Motor neuron (in vitro differentiated cells): ENCODE measurements around the gene LTF. TPM values are rescaled to one million over a fixed set of nuclear protein-coding genes. Genes with fewer than 3 reads are reported as not detected.

ENCODE experiments used
- ATAC-seq, 8 experiments: fragments of 200-7000 bp; cut with Tn5 transposase; replicated peaks in 6 of 8; 2 replicates each; pipeline ENCODE4 v1.8.0; 2021; ENCODE audit warnings: mild to moderate bottlenecking in 8 of 8, moderate library complexity in 8 of 8
- H3K27ac ChIP-seq, 2 donors: fragments of 250-450 bp; sonication (Bioruptor Pico); 2 replicates each; pipeline ENCODE4 v1.9.0; 2021; ENCODE audit warnings: antibody characterized with exemption in 2 of 2, mild to moderate bottlenecking in 2 of 2, moderate library complexity in 1 of 2
- H3K4me1 ChIP-seq, 2 donors: fragments of 250-450 bp; sonication (Bioruptor Pico); replicated peaks in 1 of 2; 2 replicates each; pipeline ENCODE4 v1.6.1; 2021; ENCODE audit warnings: antibody characterized with exemption in 2 of 2, mild to moderate bottlenecking in 2 of 2, moderate library complexity in 1 of 2
- H3K4me3 ChIP-seq, 5 donors: fragments of 250-450 bp; sonication (Bioruptor Pico); 2 replicates each; pipeline ENCODE4 v1.9.0; 2021; ENCODE audit warnings: antibody characterized with exemption in 5 of 5, mild to moderate bottlenecking in 5 of 5, moderate library complexity in 4 of 5
- WGBS, 10 experiments: fragments of 450-650 bp; shearing (Covaris generic); methylation state at CpG; one replicate each; pipeline ENCODE4 v1.0.0; 2022; 5-methylcytosine and 5-hydroxymethylcytosine counted together
- in situ Hi-C, 9 experiments: fragments of 400-800 bp; cut with MboI; loops; one replicate each; pipeline ENCODE4 v1.15.0; 2021; ENCODE audit warnings: low sequenced_read_pairs in 9 of 9, low pct_unique_long_range_greater_than_20kb in 2 of 9; ENCODE audit not compliant: unreplicated experiment in 9 of 9
- total RNA-seq, 8 experiments: library from RNA; unstranded; fragments of 300-600 nt; gene quantifications; 2 replicates each; pipeline versions ENCODE4 v1.2.3 to v1.2.4, GENCODE V29; 2022

Gene LTF
- total RNA-seq, 8 experiments from 2014 or later = 0.04 to 8.1 (median 1.5) TPM; not detected in 2

- WGBS, 10 experiments = 39 to 100% (median 52%) methylated on average over 1 to 2 of the region's 3 CpGs; no CpG with 5 or more reads in 6 of the 10 experiments
- in situ Hi-C loops = no loop called here
- peak in 2 of 8 experiments; percentile 46 to 51 for ATAC-seq
- Histone ChIP-seq H3K4me3 (no peak overlapping the region), H3K27ac (no peak overlapping the region), H3K4me1 (no peaks in the 10 kb centered on the region)
Observed at GRCh38 chr3:46462511-46462910, 2.2 kb downstream of the LTF start.

- H3K4me1 ChIP-seq = no peaks in the 10 kb centered on the region
- no peak overlapping the region for H3K4me3 ChIP-seq
- in situ Hi-C loops = no loop called here
- no peak overlapping the region for H3K27ac ChIP-seq
- 0 to 100% (median 58%) methylated on average over 1 to 3 of the region's 3 CpGs; no CpG with 5 or more reads in 4 of the 10 experiments for WGBS, 10 experiments
- peak in 3 of 8 experiments; percentile 16 to 65 (median 17) for ATAC-seq
Observed at GRCh38 chr3:46462111-46462510, 2.6 kb downstream of the LTF start.

GRCh38 chr3:46460051-46460450 is 4.7 kb downstream of the LTF start:
- WGBS, 10 experiments = 0 to 71% (median 46%) methylated on average over 1 to 3 of the region's 3 CpGs; no CpG with 5 or more reads in 2 of the 10 experiments
- in situ Hi-C loops = no loop called here
- H3K27ac ChIP-seq = no peak overlapping the region
- ATAC-seq = no peak
- H3K4me1 ChIP-seq = no peaks in the 10 kb centered on the region
- H3K4me3 ChIP-seq = no peak overlapping the region

- H3K4me1 ChIP-seq = no peaks in the 10 kb centered on the region
- H3K4me3 ChIP-seq = no peak overlapping the region
- WGBS, 10 experiments = 80 to 92% (median 83%) methylated on average over 1 to 9 of the region's 14 CpGs; no CpG with 5 or more reads in 5 of the 10 experiments
- H3K27ac ChIP-seq = no peak overlapping the region
- no peak for ATAC-seq
- in situ Hi-C loops = no loop called here
Observed at GRCh38 chr3:46456118-46456517, 8.6 kb downstream of the LTF start.

DNA sequence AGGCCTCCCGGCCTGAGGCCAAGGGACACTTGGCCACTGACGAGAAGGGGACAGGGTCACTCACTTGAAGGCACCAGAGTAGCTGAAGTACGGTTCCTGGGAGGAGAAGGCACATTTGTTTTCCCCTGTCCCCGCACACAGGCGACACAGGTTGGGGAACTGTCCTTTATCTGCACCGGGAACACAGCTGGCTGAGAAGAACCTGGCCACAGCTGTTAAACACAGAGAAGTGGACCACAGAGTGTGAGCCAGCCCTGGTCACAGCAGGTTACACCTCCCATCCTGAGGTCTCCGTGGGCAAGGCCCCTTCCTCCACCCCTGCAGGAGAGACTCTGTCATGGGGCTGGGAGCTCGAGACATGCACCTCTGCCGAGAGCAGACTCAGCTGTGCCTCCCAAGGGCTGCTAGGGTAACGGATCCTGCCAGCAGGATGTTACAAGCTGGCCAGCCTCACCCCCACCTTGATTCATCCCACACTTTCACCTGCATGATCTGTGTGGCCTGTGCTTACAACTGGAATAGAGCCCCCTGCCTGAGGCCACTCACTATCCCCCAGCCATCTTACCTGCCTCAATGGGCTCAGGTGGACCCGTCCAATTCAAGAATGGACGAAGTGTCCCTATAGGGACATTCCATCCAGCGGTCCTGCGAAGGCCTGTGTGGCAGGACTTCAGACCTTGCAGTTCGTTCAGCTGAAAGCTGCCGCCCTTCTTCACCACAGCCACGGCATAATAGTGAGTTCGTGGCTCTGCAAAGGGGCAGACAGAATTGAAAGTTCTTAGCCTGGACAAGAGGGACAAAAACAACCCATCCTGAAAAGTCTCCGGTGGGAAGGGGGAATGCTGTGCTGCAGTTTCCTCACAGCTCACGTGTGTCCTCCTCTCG is 9.2 kb downstream of the LTF start:
- in situ Hi-C loops = no loop called here
- H3K4me1 ChIP-seq = no peaks in the 10 kb centered on the region
- no peak for ATAC-seq
- no peak overlapping the region for H3K4me3 ChIP-seq
- no peak overlapping the region for H3K27ac ChIP-seq
- 50 to 100% (median 70%) methylated on average over 1 to 19 of the region's 21 CpGs; no CpG with 5 or more reads in 2 of the 10 experiments for WGBS, 10 experiments

GRCh38 chr3:46454606-46455005 is 10.1 kb downstream of the LTF start:
- in situ Hi-C loops = no loop called here
- Histone ChIP-seq H3K4me3 (no peak overlapping the region), H3K27ac (no peak overlapping the region), H3K4me1 (no peaks in the 10 kb centered on the region)
- no peak for ATAC-seq
- WGBS, 10 experiments = 0 to 60% (median 43%) methylated on average over 1 to 2 of the region's 7 CpGs; no CpG with 5 or more reads in 6 of the 10 experiments

DNA sequence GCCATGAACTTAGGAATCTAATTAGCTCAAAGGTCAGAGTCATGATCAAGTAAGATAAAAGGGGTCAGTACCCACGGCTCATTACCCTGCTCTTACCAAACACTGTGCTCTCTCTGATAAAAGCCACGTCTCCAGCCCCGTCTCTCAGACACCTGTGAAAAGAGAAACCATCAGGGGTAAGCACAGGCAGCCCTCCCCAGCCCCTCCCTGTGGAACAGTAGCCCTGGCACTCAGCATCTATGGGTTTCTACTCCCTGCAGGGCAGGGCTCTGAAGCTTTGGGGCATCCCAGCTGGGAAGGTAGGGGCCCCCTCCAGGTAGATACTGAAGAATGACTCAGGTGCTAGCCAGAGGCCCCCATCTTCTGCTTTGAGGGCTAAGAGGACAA is 10.5 kb downstream of the LTF start:
- in situ Hi-C loops = no loop called here
- Histone ChIP-seq H3K27ac (no peak overlapping the region), H3K4me1 (no peaks in the 10 kb centered on the region), H3K4me3 (no peak overlapping the region)
- no peak for ATAC-seq
- 20 to 100% (median 82%) methylated on average over 1 to 3 of the region's 3 CpGs; no CpG with 5 or more reads in 7 of the 10 experiments for WGBS, 10 experiments

DNA sequence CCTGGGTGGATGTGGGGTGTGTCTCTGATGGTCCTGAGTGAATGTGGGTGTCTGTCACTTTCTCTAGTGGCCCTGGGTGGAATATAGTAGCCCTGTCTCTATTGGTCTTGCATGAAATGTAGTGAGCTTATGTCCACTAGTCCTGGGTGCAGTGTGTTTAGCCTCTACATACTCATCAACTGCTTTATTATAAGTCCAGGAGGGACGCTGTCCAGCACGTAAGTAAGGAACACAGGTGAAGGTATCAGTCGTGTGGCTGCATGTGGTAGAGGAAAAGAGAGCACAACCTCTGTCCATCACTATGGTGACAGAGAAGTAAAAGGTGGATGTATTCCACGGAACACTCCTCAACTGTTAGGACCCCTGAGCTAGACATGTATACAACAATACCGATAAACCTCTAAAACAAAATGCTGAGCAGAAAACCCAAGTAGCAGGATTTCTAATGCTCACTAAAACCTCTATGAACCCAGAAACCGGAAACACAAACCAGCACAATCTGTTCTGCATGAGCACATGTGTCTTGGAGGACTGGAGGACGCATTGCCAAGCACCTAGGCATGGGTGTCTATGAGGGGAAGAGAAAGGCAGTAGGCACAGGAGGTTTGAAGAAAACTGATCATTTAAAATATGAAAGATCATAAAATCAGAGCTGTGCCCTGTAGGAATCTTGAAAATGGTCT is 11.0 kb downstream of the LTF start:
- WGBS, 10 experiments = 10 to 90% (median 69%) methylated on average over 1 to 4 of the region's 7 CpGs; no CpG with 5 or more reads in 1 of the 10 experiments
- no peaks in the 10 kb centered on the region for H3K4me1 ChIP-seq
- H3K4me3 ChIP-seq = no peak overlapping the region
- in situ Hi-C loops = no loop called here
- no peak overlapping the region for H3K27ac ChIP-seq
- no peak for ATAC-seq

DNA sequence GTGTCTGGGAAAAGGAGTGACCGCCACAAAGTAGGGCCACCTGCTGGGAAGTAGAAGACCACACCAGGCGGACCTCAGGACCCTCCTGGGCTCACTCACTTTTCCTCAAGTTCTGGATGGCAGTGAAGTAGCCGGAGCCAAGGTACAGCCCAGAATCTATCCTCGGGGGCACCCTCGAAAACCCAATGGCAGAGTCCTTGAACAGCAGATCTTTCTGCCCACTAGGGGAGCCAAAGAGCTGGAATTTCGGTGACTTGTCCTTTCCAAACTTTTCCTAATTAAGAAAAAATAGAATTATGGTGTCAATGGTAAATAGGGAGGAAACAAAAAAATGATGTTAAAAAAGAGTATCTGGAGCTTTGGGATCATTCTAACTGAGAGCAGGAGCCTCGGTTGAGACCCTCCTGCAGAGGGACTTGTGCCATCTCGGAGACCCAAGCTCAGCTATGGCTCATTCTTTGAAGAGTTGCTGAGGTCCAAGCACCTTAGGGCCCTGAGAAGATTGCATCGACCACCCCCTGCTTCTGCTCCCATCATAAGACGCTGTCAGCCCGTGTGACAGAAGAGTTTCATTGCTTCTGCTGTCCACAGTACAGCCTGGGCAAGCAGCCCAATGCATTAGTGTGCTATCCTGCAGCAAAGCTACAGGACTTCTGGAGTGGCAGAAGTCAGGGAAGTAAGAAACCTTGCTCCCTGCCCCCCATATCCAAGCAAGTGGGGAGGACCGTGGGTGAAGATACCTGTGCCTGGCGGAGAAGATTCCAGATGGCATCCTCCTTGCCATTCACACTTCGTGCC is 14.8 kb downstream of the LTF start:
- Histone ChIP-seq H3K4me1 (no peaks in the 10 kb centered on the region), H3K27ac (no peak overlapping the region), H3K4me3 (no peak overlapping the region)
- in situ Hi-C loops = no loop called here
- WGBS, 10 experiments = 21 to 79% (median 66%) methylated on average over 5 to 13 of the region's 14 CpGs; no CpG with 5 or more reads in 2 of the 10 experiments
- peak in 1 of 8 experiments; percentile 34 for ATAC-seq

GRCh38 chr3:46448721-46449120 is 16.0 kb downstream of the LTF start:
- Histone ChIP-seq H3K4me3 (no peak overlapping the region), H3K27ac (no peak overlapping the region), H3K4me1 (no peaks in the 10 kb centered on the region)
- ATAC-seq = no peak
- in situ Hi-C loops = no loop called here
- 89 to 97% (median 90%) methylated on average over 3 to 9 of the region's 17 CpGs; no CpG with 5 or more reads in 7 of the 10 experiments for WGBS, 10 experiments

DNA sequence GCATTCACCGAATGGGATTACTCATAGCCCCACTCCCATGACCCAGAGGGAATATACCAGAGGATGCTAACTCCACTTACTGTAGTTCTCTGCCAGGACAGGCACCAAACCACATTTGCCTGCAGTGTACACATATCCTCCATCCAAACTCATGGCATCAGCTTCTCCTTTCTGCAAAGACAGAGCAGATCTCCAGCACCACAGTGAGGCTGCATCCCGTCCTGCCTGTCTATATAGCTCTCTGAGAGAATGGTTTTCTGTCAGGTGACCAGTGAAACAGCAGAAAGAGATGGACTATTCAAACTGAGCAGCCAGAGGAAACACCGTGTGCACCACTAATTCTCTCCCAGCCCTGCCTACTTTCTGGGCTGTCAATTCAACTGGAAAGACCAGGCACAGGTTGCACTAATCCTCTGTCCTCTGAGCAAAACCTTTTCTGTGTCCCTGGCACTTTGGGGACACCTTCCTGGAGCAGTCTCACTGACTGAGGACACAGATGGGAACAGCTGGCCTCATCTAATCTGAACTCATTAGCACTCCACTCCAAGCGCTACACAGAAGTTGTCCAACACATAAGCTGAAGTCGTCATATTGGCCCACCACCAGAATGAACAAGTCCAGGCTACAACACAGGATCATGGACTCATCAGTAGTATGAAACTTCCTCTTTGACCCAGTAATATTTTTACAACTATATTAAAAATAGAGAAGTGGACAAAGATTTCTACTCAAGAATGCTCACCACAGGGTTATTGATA is 17.3 kb downstream of the LTF start:
- peak in 5 of 8 experiments; percentile 45 to 76 (median 67) for ATAC-seq
- no peak overlapping the region for H3K4me3 ChIP-seq
- in situ Hi-C loops = no loop called here
- H3K27ac ChIP-seq = no peak overlapping the region
- H3K4me1 ChIP-seq = no peaks in the 10 kb centered on the region
- WGBS, 10 experiments = 0 to 68% (median 50%) methylated on average over 1 to 4 of the region's 5 CpGs; no CpG with 5 or more reads in 3 of the 10 experiments
